Stimulated activated CD4-positive, alpha-beta T cell treated with anti-CD3 and anti-CD28 coated beads, TNF-alpha, amount 100 ng/mL, for 1 hour (primary cell): ENCODE measurements around the gene ZNF436.

ENCODE experiments used
- DNase-seq, 3 donors: peaks; one replicate each; pipeline ENCODE4 v3.0.0-alpha.2; 2020; ENCODE audit warnings: low read depth in 3 of 3, low spot score in 1 of 3

Gene ZNF436

GRCh38 chr1:23369335-23370013 lies at the start of gene ZNF436:
Gene ZNF436, minus strand, starts transcription at chr1:23369836. Its CDS starts 1,831 bp downstream, at chr1:23368005.
- DNase-seq = no peak

- DNase-seq = no peak
Measured at GRCh38 chr1:23419180-23419579, 49.5 kb upstream of the ZNF436 start.

- no peak for DNase-seq
Measured at GRCh38 chr1:23417570-23417969, 47.9 kb upstream of the ZNF436 start.

- no peak for DNase-seq
Measured at GRCh38 chr1:23416964-23417363, 47.3 kb upstream of the ZNF436 start.

- DNase-seq = no peak
Measured at GRCh38 chr1:23408797-23409290, 39.2 kb upstream of the ZNF436 start.

- DNase-seq = no peak
Measured at GRCh38 chr1:23407016-23407630, 37.5 kb upstream of the ZNF436 start.

GRCh38 chr1:23405946-23406345 lies 36.3 kb upstream of the ZNF436 start:
- DNase-seq = no peak

GRCh38 chr1:23403735-23404486 lies 34.3 kb upstream of the ZNF436 start:
- peak; percentile 45 to 82 (median 72) for DNase-seq

- no peak for DNase-seq
Measured at GRCh38 chr1:23403355-23403734, 33.7 kb upstream of the ZNF436 start.

GRCh38 chr1:23403038-23403336 lies 33.4 kb upstream of the ZNF436 start:
- no peak for DNase-seq

GRCh38 chr1:23402286-23403037 lies 32.8 kb upstream of the ZNF436 start:
- no peak for DNase-seq

- DNase-seq = no peak
Measured at GRCh38 chr1:23401313-23401712, 31.7 kb upstream of the ZNF436 start.

- no peak for DNase-seq
Measured at GRCh38 chr1:23400324-23401114, 30.9 kb upstream of the ZNF436 start.

- DNase-seq = no peak
Measured at GRCh38 chr1:23399229-23399628, 29.6 kb upstream of the ZNF436 start.

GRCh38 chr1:23397908-23398307 lies 28.3 kb upstream of the ZNF436 start:
- DNase-seq = no peak

- no peak for DNase-seq
Measured at GRCh38 chr1:23396380-23396779, 26.7 kb upstream of the ZNF436 start.

GRCh38 chr1:23395849-23396248 lies 26.2 kb upstream of the ZNF436 start:
- no peak for DNase-seq

- no peak for DNase-seq
Measured at GRCh38 chr1:23395154-23395724, 25.6 kb upstream of the ZNF436 start.

GRCh38 chr1:23394684-23395083 lies 25.0 kb upstream of the ZNF436 start:
- no peak for DNase-seq

GRCh38 chr1:23394181-23394580 lies 24.5 kb upstream of the ZNF436 start:
- DNase-seq = no peak
